Esophagus muscularis mucosa (tissue), 4 donors: Measurements from ENCODE around the gene NADSYN1.

ENCODE experiments used
- EP300 ChIP-seq: sonication (generic); formaldehyde crosslinking; IDR thresholded peaks from one replicate; pipeline ENCODE4 v1.6.1; 2017; ENCODE audit warnings: antibody characterized with exemption
- POLR2A ChIP-seq: fragments of 450-650 bp; IDR thresholded peaks from one replicate; pipeline ENCODE4 v1.6.1; 2017; ENCODE audit warnings: antibody characterized with exemption, moderate library complexity, mild to moderate bottlenecking, low read depth
- POLR2AphosphoS5 ChIP-seq, 2 donors: sonication (generic); formaldehyde crosslinking; IDR thresholded peaks; one replicate each; pipeline ENCODE4 v1.6.1; 2017; ENCODE audit warnings: antibody characterized with exemption in 2 of 2
- TF ChIP-seq, protein P1 (sequence below), 3 experiments: fragments of 200-600 bp in 2 of 3; fragments of 450-650 bp in 1 of 3; sonication (generic) in 2 of 3; IDR thresholded peaks; one replicate each; pipeline ENCODE4 v1.5.1; 2017 to 2019; ENCODE audit warnings: antibody characterized with exemption in 3 of 3, mild to moderate bottlenecking in 2 of 3, moderate library complexity in 1 of 3

DNA sequence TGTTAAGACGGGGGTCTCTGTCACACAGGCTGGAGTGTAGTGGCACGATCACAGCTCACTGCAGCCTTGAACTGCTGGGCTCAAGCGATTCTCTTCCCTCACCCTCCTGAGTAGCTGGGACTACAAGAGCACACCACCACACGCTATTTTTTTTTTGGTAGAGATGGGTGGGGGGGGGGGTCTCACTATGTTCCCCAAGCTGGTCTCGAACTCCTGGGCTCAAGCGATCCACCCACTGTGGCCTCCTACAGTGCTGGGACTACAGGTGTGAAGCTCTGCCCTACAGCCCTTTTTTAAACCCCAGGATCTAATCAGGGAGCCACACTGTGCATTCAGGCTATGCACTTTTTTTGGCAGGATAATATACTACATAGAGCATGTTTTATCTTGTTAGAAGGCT, 3.4 kb upstream of the NADSYN1 start:
- TF ChIP-seq POLR2A (no peak), POLR2AphosphoS5 (IDR thresholded peaks at IDR 0.05) (no peak), EP300 (no peak)
- TF ChIP-seq, protein P1, sequence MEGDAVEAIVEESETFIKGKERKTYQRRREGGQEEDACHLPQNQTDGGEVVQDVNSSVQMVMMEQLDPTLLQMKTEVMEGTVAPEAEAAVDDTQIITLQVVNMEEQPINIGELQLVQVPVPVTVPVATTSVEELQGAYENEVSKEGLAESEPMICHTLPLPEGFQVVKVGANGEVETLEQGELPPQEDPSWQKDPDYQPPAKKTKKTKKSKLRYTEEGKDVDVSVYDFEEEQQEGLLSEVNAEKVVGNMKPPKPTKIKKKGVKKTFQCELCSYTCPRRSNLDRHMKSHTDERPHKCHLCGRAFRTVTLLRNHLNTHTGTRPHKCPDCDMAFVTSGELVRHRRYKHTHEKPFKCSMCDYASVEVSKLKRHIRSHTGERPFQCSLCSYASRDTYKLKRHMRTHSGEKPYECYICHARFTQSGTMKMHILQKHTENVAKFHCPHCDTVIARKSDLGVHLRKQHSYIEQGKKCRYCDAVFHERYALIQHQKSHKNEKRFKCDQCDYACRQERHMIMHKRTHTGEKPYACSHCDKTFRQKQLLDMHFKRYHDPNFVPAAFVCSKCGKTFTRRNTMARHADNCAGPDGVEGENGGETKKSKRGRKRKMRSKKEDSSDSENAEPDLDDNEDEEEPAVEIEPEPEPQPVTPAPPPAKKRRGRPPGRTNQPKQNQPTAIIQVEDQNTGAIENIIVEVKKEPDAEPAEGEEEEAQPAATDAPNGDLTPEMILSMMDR (IDR thresholded peaks at IDR 0.05): no peak
